Stimulated activated CD4-positive, alpha-beta T cell treated with anti-CD3 and anti-CD28 coated beads, Interleukin-1b, Interleukin-23, amount 100 ng/mL, for 1 hour (primary cell): ENCODE measurements around the gene TMUB2.

Source experiments
- DNase-seq, 2 donors: peaks; one replicate each; pipeline ENCODE4 v3.0.0-alpha.2; 2020; ENCODE audit warnings: low read depth in 2 of 2

TMUB2 gene

GRCh38 chr17:44176671-44177501 is 9.9 kb upstream of the TMUB2 start:
- no peak for DNase-seq

- no peak for DNase-seq
Observed at GRCh38 chr17:44177640-44178039, 9.1 kb upstream of the TMUB2 start.

GRCh38 chr17:44178133-44178532 is 8.6 kb upstream of the TMUB2 start:
- DNase-seq = no peak

GRCh38 chr17:44183024-44183423 is 3.7 kb upstream of the TMUB2 start:
- no peak for DNase-seq

GRCh38 chr17:44184212-44184810 is 2.5 kb upstream of the TMUB2 start:
- DNase-seq = no peak

GRCh38 chr17:44187131-44187899 is 543 bp downstream of the TMUB2 start:
- no peak for DNase-seq

- no peak for DNase-seq
Observed at GRCh38 chr17:44188576-44189403, 2.0 kb downstream of the TMUB2 start.

GRCh38 chr17:44190481-44190880 is 3.7 kb downstream of the TMUB2 start:
- no peak for DNase-seq

- no peak for DNase-seq
Observed at GRCh38 chr17:44191369-44191768, 4.6 kb downstream of the TMUB2 start.

- DNase-seq = no peak
Observed at GRCh38 chr17:44191941-44192496, 5.2 kb downstream of the TMUB2 start.

GRCh38 chr17:44192750-44193149 is 6.0 kb downstream of the TMUB2 start:
- no peak for DNase-seq

- no peak for DNase-seq
Observed at GRCh38 chr17:44193326-44194084, 6.7 kb downstream of the TMUB2 start.

- DNase-seq = no peak
Observed at GRCh38 chr17:44197107-44197506, 10.3 kb downstream of the TMUB2 start.

GRCh38 chr17:44197980-44198720 is 11.4 kb downstream of the TMUB2 start:
- no peak for DNase-seq

GRCh38 chr17:44198721-44199552 is 12.2 kb downstream of the TMUB2 start:
- DNase-seq = no peak

- peak; percentile 99 to 100 for DNase-seq
Observed at GRCh38 chr17:44199553-44200477, 13.0 kb downstream of the TMUB2 start, which contains the start of gene ATXN7L3. TSS of gene ATXN7L3 (minus strand) at chr17:44199884. CDS start at chr17:44198070, 1,814 bp downstream.

- DNase-seq = no peak
Observed at GRCh38 chr17:44200478-44201155, 13.8 kb downstream of the TMUB2 start.
